NCI-H446 (cell line): Measurements from ENCODE around the gene TFPI.
"Not testable (repeated sequence)": the region's sequence is repeated elsewhere in the genome, so short reads cannot be mapped to it uniquely, and the experiment has no call there.

Source experiments
- DNase-seq, 2 experiments: peaks; one replicate each; lab custom pipeline; 2025; lab: John Stamatoyannopoulos, UW

TFPI gene

GRCh38 chr2:187528042-187528441 is 26.2 kb downstream of the TFPI start:
- DNase-seq: no peak

GRCh38 chr2:187527262-187527661 is 27.0 kb downstream of the TFPI start:
- DNase-seq: no peak

- peak in 1 of 2 experiments; percentile 36 for DNase-seq
Measured at GRCh38 chr2:187526792-187527191, 27.4 kb downstream of the TFPI start.

GRCh38 chr2:187525163-187525900 is 28.9 kb downstream of the TFPI start:
- no peak for DNase-seq

GRCh38 chr2:187523325-187523724 is 30.9 kb downstream of the TFPI start:
- no peak for DNase-seq

GRCh38 chr2:187520121-187520624 is 34.1 kb downstream of the TFPI start:
- DNase-seq: no peak

GRCh38 chr2:187519419-187520120 is 34.7 kb downstream of the TFPI start:
- DNase-seq: no peak

GRCh38 chr2:187517750-187518361 is 36.4 kb downstream of the TFPI start:
- not testable (repeated sequence) for DNase-seq

GRCh38 chr2:187516630-187517510 is 37.4 kb downstream of the TFPI start:
- DNase-seq: not testable (repeated sequence)

GRCh38 chr2:187514930-187515329 is 39.3 kb downstream of the TFPI start:
- DNase-seq: no peak

GRCh38 chr2:187514235-187514829 is 39.9 kb downstream of the TFPI start:
- DNase-seq: not testable (repeated sequence)

- DNase-seq: not testable (repeated sequence)
Measured at GRCh38 chr2:187513460-187514234, 40.6 kb downstream of the TFPI start.

GRCh38 chr2:187511356-187512315 is 42.6 kb downstream of the TFPI start:
- no peak for DNase-seq

GRCh38 chr2:187510419-187511355 is 43.5 kb downstream of the TFPI start:
- not testable (repeated sequence) for DNase-seq

- no peak for DNase-seq
Measured at GRCh38 chr2:187509667-187510417, 44.4 kb downstream of the TFPI start.

- DNase-seq: no peak
Measured at GRCh38 chr2:187506416-187506815, 47.8 kb downstream of the TFPI start.

- no peak for DNase-seq
Measured at GRCh38 chr2:187505065-187505672, 49.1 kb downstream of the TFPI start.
